Esophagus mucosa (tissue), 1 donor: Measurements from ENCODE around the gene CHRND. TPM values are rescaled to one million over a fixed set of nuclear protein-coding genes. Genes with fewer than 3 reads are reported as not detected.
"Not testable (repeated sequence)": the region's sequence is repeated elsewhere in the genome, so short reads cannot be mapped to it uniquely, and the experiment has no call there.

Experiments used
- ATAC-seq: fragments of 200-7000 bp; cut with Tn5 transposase; one replicate; pipeline ENCODE4 v1.9.1; 2020
- total RNA-seq: library from RNA; stranded (reverse); gene quantifications from one replicate; pipeline ENCODE4 v1.2.4, GENCODE V29; 2023
- donor health status: DM: yes; HTN: yes; CAD: no.

Gene CHRND
- total RNA-seq, 1 donor from 2014 or later = not detected

- no peak for ATAC-seq
Measured at GRCh38 chr2:232528746-232529460, 2.9 kb downstream of the CHRND start.

DNA sequence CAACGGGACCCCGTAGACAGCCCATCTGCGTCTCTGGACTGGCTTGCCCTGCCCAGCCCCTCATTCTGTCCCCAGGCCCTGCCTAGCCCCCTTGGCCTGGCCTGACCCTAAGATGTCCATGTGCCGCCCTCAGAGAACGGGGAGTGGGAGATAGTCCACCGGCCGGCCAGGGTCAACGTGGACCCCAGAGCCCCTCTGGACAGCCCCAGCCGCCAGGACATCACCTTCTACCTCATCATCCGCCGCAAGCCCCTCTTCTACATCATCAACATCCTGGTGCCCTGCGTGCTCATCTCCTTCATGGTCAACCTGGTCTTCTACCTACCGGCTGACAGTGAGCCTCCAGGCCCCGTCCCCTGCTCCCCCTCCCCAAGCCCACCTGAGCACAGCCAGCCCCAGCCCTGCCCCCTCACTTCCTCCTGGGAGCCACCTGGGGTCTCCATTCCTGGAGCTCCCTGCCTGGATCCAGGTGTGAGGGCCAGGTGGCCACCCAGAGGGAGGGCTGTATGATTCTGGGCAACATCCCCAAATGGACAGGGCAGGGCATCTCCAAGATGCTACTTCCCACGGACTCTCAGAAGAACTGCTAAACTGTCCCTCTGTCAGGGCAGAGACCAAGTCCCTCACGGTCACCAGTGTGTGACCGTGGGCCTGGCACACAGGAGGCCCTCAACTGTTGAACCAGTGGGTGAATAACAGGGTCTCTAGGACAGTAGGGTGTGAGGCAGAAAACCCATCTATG, 4.0 kb downstream of the CHRND start:
- ATAC-seq = no peak

- no peak for ATAC-seq
Measured at GRCh38 chr2:232530626-232531260, 4.8 kb downstream of the CHRND start.

DNA sequence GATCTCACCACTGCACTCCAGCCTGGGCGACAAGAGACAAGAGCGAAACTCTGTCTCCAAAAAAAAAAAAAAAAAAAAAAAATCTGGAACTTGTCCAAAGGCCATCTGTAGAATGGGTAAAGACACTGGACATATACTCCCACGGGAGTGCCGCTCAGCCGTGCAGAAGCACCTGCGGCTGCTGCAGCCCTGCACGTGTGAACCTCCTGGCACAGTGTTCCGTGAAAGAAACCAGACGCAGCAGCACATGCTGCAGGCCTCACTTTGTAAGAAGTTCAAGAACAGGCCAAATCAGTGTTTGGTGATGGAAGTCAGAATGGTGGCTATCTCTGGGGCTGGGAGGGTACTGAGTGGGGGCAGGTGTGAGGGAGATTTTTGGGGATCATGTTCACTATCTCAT, 6.5 kb downstream of the CHRND start:
- no peak for ATAC-seq

DNA sequence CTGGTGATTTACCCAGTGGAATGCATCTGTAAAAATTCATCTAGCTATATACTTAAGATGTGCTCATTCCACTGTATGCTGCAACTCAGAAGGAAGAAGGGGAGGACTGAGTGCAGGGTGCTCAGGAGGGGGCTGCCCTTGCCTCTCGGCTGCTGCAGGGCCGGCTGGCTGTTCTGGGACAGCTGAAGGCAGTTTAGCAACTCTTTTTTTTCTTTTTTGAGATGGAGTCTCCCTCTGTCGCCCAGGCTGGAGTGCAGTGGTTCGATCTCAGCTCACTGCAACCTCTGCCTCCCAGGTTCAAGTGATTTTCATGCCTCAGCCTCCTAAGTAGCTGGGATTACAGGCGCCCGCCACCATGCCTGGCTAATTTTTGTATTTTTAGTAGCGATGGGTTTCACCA, 6.9 kb downstream of the CHRND start:
- not testable (repeated sequence) for ATAC-seq

- ATAC-seq = no peak
Measured at GRCh38 chr2:232533944-232534710, 8.2 kb downstream of the CHRND start.

DNA sequence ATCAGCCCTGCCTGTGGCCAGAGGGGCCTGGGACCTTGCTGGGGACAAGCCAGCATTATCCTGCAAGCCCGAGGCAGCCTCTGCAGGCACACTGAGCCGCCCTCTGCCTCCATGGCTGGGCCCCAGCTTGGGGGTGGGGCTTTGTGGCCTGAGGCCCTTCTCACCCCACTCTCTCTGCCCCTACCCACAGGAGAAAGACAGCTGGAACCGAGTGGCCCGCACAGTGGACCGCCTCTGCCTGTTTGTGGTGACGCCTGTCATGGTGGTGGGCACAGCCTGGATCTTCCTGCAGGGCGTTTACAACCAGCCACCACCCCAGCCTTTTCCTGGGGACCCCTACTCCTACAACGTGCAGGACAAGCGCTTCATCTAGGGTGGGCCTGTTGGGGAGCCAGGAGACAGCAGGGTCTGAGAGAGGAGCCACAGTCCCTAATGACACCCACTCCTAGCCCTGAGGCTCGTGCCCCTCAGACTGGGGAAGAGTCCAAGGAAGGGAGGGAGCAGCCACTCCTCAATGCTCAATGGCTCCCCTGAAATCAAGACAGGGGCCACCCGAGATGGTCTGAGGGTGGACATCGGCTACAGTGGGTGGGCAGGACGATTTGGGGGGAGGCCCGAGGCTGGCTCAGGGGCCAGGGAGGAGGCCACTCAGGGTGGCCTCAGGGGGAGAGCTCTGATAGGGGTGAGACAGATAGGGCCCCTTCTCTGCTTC, 9.1 kb downstream of the CHRND start:
- ATAC-seq = no peak

DNA sequence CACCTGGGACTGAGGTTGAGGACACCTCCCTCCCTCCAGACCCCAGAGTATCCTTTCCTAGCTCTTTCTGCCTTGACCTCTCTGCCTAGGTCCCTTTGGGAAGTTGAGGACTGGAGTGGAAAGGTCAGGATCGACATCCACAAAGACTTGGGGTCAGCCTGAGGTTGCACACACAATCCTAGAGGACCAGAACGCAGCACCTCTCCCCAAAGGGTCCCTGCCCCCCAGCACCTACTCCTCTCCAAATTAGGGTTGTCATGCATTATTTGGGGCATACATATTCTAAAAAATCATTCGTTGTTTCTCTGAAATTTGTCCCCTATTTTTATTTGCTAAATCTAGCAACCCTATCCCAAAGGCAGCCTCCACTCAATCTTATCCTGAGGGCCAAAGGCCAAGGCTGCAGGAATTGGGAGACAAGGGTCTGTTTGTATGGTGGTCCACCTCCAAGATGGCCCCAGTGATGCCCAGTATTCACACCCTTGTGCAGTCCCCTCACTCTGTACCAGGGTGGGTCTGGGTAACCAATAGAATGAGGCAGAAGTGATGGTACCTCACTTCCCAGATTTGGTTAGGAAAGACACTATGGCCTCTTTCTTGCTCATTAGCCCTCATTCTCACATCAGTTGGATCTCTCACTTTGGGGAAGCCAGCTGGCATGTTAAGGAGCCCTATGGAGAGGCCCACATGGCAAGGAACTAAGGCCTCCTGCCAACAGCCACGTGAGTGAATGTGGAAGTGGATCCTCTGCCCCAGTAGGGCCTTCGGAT, 10.0 kb downstream of the CHRND start:
- no peak for ATAC-seq

DNA sequence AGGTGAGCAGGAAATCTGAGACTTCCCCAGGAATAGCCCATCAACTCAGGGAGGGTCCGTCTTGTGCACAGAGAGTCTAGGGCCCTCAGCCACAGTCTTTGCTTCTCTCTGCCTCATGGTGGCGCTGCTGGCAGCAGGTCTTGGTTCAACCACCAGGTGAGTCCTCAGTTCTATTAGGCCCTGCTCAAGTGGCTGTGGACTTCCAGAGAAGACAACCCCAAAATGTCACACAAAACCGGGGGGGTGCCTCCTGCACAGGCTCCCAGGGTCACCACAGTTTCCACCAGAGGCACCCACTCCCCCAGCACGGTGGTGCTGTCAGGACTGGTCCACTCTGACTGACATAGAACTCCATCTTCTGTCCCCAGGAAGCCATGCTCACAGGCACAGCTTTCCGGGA, 11.1 kb downstream of the CHRND start:
- no peak for ATAC-seq

DNA sequence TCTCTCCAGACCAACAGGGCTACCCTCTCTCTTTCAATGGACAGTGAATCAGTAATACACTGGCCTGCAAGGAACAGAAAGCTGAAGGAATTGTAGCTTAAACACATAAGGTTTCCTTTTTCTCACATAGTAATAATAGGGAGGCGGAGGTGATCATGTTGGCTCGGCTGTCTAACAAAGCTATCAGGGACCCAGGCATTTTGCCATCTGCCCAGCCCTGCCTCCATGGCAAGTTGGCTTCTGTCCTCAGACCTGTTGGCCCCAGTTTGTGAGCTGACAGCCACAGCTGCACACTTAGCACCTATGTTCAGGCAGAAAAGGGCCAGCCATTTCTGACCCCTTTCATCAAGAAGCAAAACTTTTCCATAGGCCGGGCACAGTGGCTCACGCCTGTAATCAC, 11.5 kb downstream of the CHRND start:
- ATAC-seq = no peak

- ATAC-seq = no peak
Measured at GRCh38 chr2:232538671-232539070, 12.7 kb downstream of the CHRND start.

- no peak for ATAC-seq
Measured at GRCh38 chr2:232539298-232540231, 13.6 kb downstream of the CHRND start, which contains the start of gene CHRNG. CHRNG (plus strand) TSS chr2:232539692; CDS start chr2:232539748, 56 bp downstream.

GRCh38 chr2:232540441-232541041, 14.6 kb downstream of the CHRND start:
- peak; percentile 6 for ATAC-seq

DNA sequence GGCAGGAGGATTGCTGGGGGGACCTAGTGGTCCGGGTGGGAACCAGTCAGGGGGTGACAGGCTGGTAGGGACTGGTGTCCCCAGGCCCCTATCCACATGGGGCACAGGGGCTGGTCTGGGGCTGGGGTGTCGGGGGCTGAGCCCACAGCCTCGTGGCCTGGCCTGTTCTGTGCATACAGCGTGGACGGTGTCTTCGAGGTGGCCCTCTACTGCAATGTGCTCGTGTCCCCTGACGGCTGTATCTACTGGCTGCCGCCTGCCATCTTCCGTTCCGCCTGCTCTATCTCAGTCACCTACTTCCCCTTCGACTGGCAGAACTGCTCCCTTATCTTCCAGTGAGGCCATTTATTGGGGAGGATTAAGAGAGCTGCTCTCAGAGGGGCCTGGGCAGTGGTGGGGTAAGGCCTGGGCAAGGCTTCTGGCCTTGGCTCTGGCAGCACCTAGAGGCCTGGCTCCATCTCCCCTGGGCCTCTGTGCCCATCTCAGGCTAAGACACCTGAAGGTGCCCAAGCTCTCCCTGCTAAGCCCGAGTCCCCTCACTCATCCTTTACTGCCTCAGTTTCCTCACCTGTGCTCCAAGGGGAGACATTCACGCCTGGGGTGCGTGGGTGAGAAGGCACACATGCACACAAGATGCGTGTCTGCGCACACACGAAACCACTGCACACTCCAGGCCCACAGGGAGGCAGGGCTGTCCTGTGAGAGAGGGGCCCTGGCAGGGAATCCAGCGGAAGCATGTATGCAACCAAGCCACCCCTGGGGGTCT, 15.4 kb downstream of the CHRND start:
- no peak for ATAC-seq

GRCh38 chr2:232541961-232542714, 16.2 kb downstream of the CHRND start:
- no peak for ATAC-seq

DNA sequence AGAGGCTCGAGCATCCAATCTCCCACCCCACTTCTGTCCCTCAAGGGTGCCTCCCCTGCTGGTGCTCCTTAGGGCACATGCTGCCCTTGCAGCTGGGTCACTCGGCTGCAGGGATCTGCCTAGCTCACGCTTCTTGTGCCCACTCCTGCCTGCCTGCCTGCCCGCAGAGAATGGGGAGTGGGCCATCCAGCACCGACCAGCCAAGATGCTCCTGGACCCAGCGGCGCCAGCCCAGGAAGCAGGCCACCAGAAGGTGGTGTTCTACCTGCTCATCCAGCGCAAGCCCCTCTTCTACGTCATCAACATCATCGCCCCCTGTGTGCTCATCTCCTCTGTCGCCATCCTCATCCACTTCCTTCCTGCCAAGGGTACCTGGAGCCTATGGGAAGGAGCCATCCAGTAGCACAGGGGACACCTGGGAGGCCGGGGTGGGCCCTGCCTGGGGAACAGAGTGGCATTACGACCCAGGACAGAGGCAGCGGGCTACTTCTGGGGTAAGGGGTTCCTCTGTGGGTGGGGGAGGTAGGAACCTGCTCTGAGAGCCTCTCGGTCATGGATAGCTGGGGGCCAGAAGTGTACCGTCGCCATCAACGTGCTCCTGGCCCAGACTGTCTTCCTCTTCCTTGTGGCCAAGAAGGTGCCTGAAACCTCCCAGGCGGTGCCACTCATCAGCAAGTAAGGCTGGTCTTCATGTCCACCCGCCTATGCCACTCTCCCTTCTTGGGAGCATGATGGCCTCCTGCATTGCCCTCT, 16.9 kb downstream of the CHRND start:
- no peak for ATAC-seq

DNA sequence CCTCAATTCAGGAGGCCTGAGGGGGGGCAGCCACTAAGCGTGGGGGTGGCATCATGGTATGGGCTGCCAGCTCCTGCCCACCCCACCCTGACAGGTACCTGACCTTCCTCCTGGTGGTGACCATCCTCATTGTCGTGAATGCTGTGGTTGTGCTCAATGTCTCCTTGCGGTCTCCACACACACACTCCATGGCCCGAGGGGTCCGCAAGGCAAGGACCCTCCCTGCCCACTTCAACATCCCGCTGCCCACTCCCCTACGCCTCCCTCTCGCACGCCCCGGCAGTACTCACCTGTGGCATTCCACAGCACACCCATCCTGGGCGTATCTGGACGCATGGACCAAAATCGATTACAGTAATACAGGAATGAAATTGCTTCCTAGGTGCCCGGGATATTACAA, 17.5 kb downstream of the CHRND start:
- ATAC-seq = no peak
